ENCODE data around the gene JUNB. TPM values are rescaled to one million over a fixed set of nuclear protein-coding genes. Genes with fewer than 3 reads are reported as not detected.

The JUNB gene
- total and polyA plus RNA-seq, 2 of the 13 experiments (the other 11 are each of a cell fraction or from before 2014, with no cell fraction given): 7.7 to 8.2 TPM

GRCh38 chr19:12793290-12794195 lies 2.3 kb downstream of the JUNB start (continued):
- TF ChIP-seq THAP9 (CRISPR knock-in tag; IDR thresholded peaks at IDR 0.05; ENCODE audit: borderline replicate concordance) (no peak; the same call in 1 of the 2 replicates), CENPX (CRISPR knock-in tag; IDR thresholded peaks at IDR 0.05) (no peak), FOXO1 (CRISPR knock-in tag; IDR thresholded peaks at IDR 0.05) (no peak), GATAD1 (CRISPR knock-in tag; IDR thresholded peaks at IDR 0.05) (peak; percentile 66; the same call in 1 of the 2 replicates), NFKBIZ (CRISPR knock-in tag; IDR thresholded peaks at IDR 0.05) (peak; percentile 91; the same call in 1 of the 2 replicates), KLF13 (CRISPR knock-in tag; IDR thresholded peaks at IDR 0.05) (no peak), ZNF510 (CRISPR knock-in tag; IDR thresholded peaks at IDR 0.05; ENCODE audit: low read depth) (no peak), ZFAT (CRISPR knock-in tag; conservative IDR thresholded peaks at IDR 0.05) (no peak), ZNF124 (CRISPR knock-in tag; IDR thresholded peaks at IDR 0.05) (no peak), ZNF451 (CRISPR knock-in tag; IDR thresholded peaks at IDR 0.05) (peak; percentile 69), ZNF253 (CRISPR knock-in tag; IDR thresholded peaks at IDR 0.05; ENCODE audit: borderline replicate concordance) (no peak), PBX2 (CRISPR knock-in tag; IDR thresholded peaks at IDR 0.05) (no peak), RERE (CRISPR knock-in tag; IDR thresholded peaks at IDR 0.05; ENCODE audit: low read depth) (no peak), ZNF276 (CRISPR knock-in tag; IDR thresholded peaks at IDR 0.05; ENCODE audit: low read depth) (no peak), ZNF816 (CRISPR knock-in tag; IDR thresholded peaks at IDR 0.05; ENCODE audit: borderline replicate concordance) (no peak; the same call in 1 of the 2 replicates), MXD1 (CRISPR knock-in tag; IDR thresholded peaks at IDR 0.05) (peak; percentile 45; the same call in 1 of the 2 replicates), ZKSCAN1 (IDR thresholded peaks at IDR 0.05; ENCODE audit: low read length) (no peak)

All from HepG2 (cell line).